HUES6 (cell line): ENCODE measurements around the gene HMX1.

ENCODE experiments used
- H3K27ac ChIP-seq: 2 replicates; pipeline ENCODE4 v1.7.0; 2013; ENCODE audit warnings: low read depth, mild to moderate bottlenecking, low read length, inconsistent platforms
- H3K27me3 ChIP-seq: 2 replicates; pipeline ENCODE4 v1.6.1; 2013; ENCODE audit warnings: low read length; ENCODE audit not compliant: control insufficient read depth, insufficient read depth
- H3K36me3 ChIP-seq: 2 replicates; pipeline ENCODE4 v1.6.1; 2013; ENCODE audit warnings: low read length; ENCODE audit not compliant: control insufficient read depth, insufficient read depth
- H3K4me1 ChIP-seq: 2 replicates; pipeline ENCODE4 v1.6.1; 2013; ENCODE audit warnings: low read length; ENCODE audit not compliant: control insufficient read depth, insufficient read depth
- H3K4me3 ChIP-seq: 2 replicates; pipeline ENCODE4 v1.5.1; 2013; ENCODE audit warnings: low read depth, low read length
- H3K9ac ChIP-seq: one replicate; pipeline ENCODE4 v1.6.1; 2013; ENCODE audit warnings: mild to moderate bottlenecking, low read length
- H3K9me3 ChIP-seq: 2 replicates; pipeline ENCODE4 v1.6.1; 2013; ENCODE audit warnings: low read depth, low read length; ENCODE audit not compliant: control insufficient read depth, insufficient read depth

HMX1 gene

GRCh38 chr4:8907596-8908205 is 36.1 kb upstream of the HMX1 start:
- peaks cover 53% of the 10 kb centered on the region; the same call in 1 of the 2 replicates for H3K27me3 ChIP-seq

DNA sequence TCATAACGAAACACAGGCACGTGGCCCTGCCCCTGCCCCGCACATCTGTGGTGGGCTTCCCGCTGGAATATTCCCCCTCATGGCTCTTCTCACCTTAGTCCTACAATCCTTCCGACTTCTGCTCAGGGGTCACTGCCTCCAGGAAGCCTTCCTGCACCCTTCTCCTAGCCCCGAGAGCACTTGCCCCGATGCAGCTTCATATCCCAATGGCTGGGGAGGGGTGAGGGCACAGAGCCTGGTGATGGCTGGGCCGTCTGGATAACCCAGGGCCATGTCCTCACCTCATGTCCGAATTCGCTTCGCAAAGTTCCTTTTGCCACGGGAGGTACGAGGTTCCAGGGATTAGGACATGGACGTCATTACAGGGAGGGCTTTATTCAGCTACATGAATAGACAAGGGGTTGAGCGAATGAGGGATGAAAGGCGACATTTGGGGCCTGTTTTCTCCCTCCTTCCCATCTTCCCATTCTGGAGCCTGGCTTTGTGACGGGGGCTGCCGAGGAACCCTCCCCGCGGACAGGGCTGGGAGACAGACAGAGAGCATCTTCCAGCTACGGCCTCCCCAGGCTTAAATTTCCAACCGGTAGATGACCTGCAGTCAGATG is 35.5 kb upstream of the HMX1 start:
- Histone ChIP-seq H3K36me3 (no peaks in the 10 kb centered on the region), H3K27ac (no peak overlapping the region), H3K9ac (no peak overlapping the region), H3K4me3 (no peak overlapping the region), H3K27me3 (peaks cover 53% of the 10 kb centered on the region; the same call in 1 of the 2 replicates), H3K4me1 (no peaks in the 10 kb centered on the region), H3K9me3 (peaks cover 8% of the 10 kb centered on the region)

More at GRCh38 chr4:8907596-8908205, 36.1 kb upstream of the HMX1 start:
- H3K27ac ChIP-seq: no peak overlapping the region
- H3K4me1 ChIP-seq: no peaks in the 10 kb centered on the region
- peaks cover 3% of the 10 kb centered on the region; the same call in 1 of the 2 replicates for H3K9me3 ChIP-seq
- no peak overlapping the region for H3K9ac ChIP-seq
- H3K4me3 ChIP-seq: no peak overlapping the region
- no peaks in the 10 kb centered on the region for H3K36me3 ChIP-seq

- Histone ChIP-seq H3K27me3 (peaks cover 53% of the 10 kb centered on the region; the same call in 1 of the 2 replicates), H3K27ac (no peak overlapping the region), H3K4me3 (no peak overlapping the region), H3K4me1 (no peaks in the 10 kb centered on the region), H3K36me3 (no peaks in the 10 kb centered on the region), H3K9ac (no peak overlapping the region), H3K9me3 (peaks cover 12% of the 10 kb centered on the region)
Observed at GRCh38 chr4:8906668-8906970, 35.0 kb upstream of the HMX1 start.

GRCh38 chr4:8905773-8906667 is 34.4 kb upstream of the HMX1 start:
- H3K27ac ChIP-seq: no peak overlapping the region
- H3K4me1 ChIP-seq: no peaks in the 10 kb centered on the region
- peaks cover 18% of the 10 kb centered on the region for H3K9me3 ChIP-seq
- no peak overlapping the region for H3K4me3 ChIP-seq
- H3K36me3 ChIP-seq: no peaks in the 10 kb centered on the region
- H3K9ac ChIP-seq: no peak overlapping the region
- H3K27me3 ChIP-seq: peaks cover 49% of the 10 kb centered on the region; the same call in 1 of the 2 replicates

DNA sequence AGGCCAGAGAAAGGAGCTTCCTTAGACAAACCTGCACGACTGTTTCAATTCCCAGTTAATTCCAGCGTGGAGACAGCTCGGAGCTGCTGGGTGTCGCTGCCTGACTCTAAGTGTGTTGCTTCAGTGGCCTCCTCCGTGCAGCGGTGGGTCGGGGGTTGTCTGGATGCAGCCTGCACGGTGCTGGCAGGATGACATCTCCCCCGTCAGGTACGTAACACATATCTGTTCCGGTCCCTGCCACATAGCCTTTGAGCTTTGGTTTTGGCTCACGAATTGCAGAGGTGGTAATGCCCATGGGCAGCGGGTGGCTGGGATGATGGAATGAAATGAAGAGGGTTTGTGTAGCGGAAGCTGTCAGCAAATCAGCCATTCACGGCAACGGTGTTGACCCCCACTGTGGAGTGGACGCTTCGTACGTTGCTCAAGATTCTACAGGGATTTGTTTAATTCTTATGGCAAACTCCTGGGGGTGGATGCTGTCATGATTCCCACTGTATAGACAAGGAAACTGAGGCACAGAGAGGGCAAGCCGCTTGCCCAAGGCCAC is 33.7 kb upstream of the HMX1 start:
- Histone ChIP-seq H3K27me3 (peaks cover 49% of the 10 kb centered on the region; the same call in 1 of the 2 replicates), H3K9ac (no peak overlapping the region), H3K4me3 (no peak overlapping the region), H3K4me1 (no peaks in the 10 kb centered on the region), H3K27ac (no peak overlapping the region), H3K36me3 (no peaks in the 10 kb centered on the region), H3K9me3 (peaks cover 26% of the 10 kb centered on the region)

DNA sequence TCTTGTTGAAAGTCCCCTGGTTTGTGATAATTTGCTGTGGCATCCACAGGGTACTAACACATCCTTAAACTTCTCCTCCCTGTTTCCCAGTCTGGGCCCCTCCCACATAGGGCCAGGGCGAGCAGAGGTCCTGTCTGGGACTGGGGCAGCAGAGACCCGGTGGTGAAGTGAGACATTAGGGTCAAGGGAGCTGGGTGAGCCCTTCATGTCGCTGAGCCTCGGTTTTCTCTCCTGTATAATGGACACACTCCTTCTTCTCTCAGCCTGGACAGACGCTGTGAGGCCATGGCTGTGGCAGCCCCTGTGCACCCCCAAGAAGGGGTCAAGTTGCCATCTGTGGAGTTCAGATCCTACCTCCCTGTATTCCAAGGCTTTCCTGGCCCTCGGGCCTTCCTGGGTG is 33.0 kb upstream of the HMX1 start:
- H3K27me3 ChIP-seq: peaks cover 49% of the 10 kb centered on the region; the same call in 1 of the 2 replicates
- peaks cover 29% of the 10 kb centered on the region for H3K9me3 ChIP-seq
- H3K27ac ChIP-seq: no peak overlapping the region
- no peak overlapping the region for H3K4me3 ChIP-seq
- no peaks in the 10 kb centered on the region for H3K36me3 ChIP-seq
- no peaks in the 10 kb centered on the region for H3K4me1 ChIP-seq
- no peak overlapping the region for H3K9ac ChIP-seq

GRCh38 chr4:8904041-8904501 is 32.4 kb upstream of the HMX1 start:
- Histone ChIP-seq H3K4me1 (no peaks in the 10 kb centered on the region), H3K36me3 (no peaks in the 10 kb centered on the region), H3K27me3 (peaks cover 49% of the 10 kb centered on the region; the same call in 1 of the 2 replicates), H3K27ac (no peak overlapping the region), H3K4me3 (no peak overlapping the region), H3K9ac (no peak overlapping the region), H3K9me3 (peaks cover 29% of the 10 kb centered on the region)

GRCh38 chr4:8901335-8901734 is 29.7 kb upstream of the HMX1 start:
- Histone ChIP-seq H3K9me3 (peaks cover 29% of the 10 kb centered on the region), H3K36me3 (no peaks in the 10 kb centered on the region), H3K9ac (no peak overlapping the region), H3K4me3 (no peak overlapping the region), H3K4me1 (peaks cover 11% of the 10 kb centered on the region), H3K27ac (no peak overlapping the region), H3K27me3 (peaks cover 53% of the 10 kb centered on the region)

GRCh38 chr4:8900588-8900987 is 28.9 kb upstream of the HMX1 start:
- no peak overlapping the region for H3K4me3 ChIP-seq
- H3K36me3 ChIP-seq: no peaks in the 10 kb centered on the region
- peaks cover 29% of the 10 kb centered on the region for H3K9me3 ChIP-seq
- no peak overlapping the region for H3K9ac ChIP-seq
- H3K4me1 ChIP-seq: peaks cover 13% of the 10 kb centered on the region
- peaks cover 58% of the 10 kb centered on the region for H3K27me3 ChIP-seq
- H3K27ac ChIP-seq: no peak overlapping the region

GRCh38 chr4:8898419-8898818 is 26.8 kb upstream of the HMX1 start:
- H3K36me3 ChIP-seq: no peaks in the 10 kb centered on the region
- H3K9ac ChIP-seq: no peak overlapping the region
- H3K4me1 ChIP-seq: peaks cover 24% of the 10 kb centered on the region
- H3K4me3 ChIP-seq: no peak overlapping the region
- H3K27ac ChIP-seq: no peak overlapping the region
- peaks cover 59% of the 10 kb centered on the region for H3K27me3 ChIP-seq
- H3K9me3 ChIP-seq: peaks cover 29% of the 10 kb centered on the region
